ENCODE results near the gene SSBP2. TPM values are rescaled to one million over a fixed set of nuclear protein-coding genes. Genes with fewer than 3 reads are reported as not detected.

SSBP2 gene
- total and polyA plus RNA-seq, 2 donors (not counting 3 experiments of a cell fraction or from before 2014, with no cell fraction given) = 9.6 to 11.5 TPM

DNA sequence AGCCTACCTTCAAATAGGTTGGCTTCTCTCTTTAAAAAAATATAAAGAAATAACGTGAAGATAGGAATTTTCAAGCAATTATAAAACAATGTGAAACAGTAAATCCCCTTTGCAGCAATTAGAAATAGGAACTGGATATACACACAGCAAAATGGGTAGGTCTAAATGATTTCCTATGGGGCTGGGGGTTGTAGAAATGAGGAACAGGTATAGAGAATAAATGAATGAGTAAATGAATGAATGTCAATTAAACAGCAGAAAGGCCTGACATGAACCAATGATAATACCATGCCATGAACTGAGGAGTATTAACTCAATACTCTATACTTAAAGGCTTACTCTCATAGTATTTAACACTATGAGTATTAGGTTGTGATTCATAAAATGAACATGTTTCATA, 21.6 kb downstream of the SSBP2 start:
- Histone ChIP-seq H3K79me2 (ENCODE audit: control insufficient read depth, insufficient read depth, low read length) (no peaks in the 10 kb centered on the region), H3K27me3 (ENCODE audit: control insufficient read depth in 2 of 2, insufficient read depth in 2 of 2, low read length in 2 of 2) (no peaks in the 10 kb centered on the region), H3K27ac (ENCODE audit: insufficient read depth, low read depth, low read length) (no peak overlapping the region), H3K4me3 (replicated peaks in 1 of 3; ENCODE audit: insufficient read depth in 1 of 3, low read depth in 1 of 3, low read length in 3 of 3) (no peak overlapping the region), H4K20me1 (replicated peaks; ENCODE audit: control insufficient read depth, extremely low read depth, insufficient read depth, low read length) (no peaks in the 10 kb centered on the region), H3K36me3 (ENCODE audit: control insufficient read depth in 2 of 2, extremely low read depth in 1 of 2, insufficient read depth in 2 of 2, low read length in 2 of 2) (no peaks in the 10 kb centered on the region), H3K9me3 (replicated peaks; ENCODE audit: control insufficient read depth, insufficient read depth, low read length) (no peaks in the 10 kb centered on the region), H2AFZ (ENCODE audit: low read depth, low read length) (no peak overlapping the region), H3K9me1 (replicated peaks; ENCODE audit: control insufficient read depth, extremely low read depth, insufficient read depth, low read length) (no peaks in the 10 kb centered on the region), H3K4me1 (ENCODE audit: control insufficient read depth, extremely low read depth, insufficient read depth, low read length) (no peaks in the 10 kb centered on the region), H3K4me2 (ENCODE audit: insufficient read depth, low read length) (no peak overlapping the region), H3K9ac (replicated peaks; ENCODE audit: extremely low read depth, insufficient read depth, low read length) (no peak overlapping the region)
- TF ChIP-seq JUN (IDR thresholded peaks at IDR 0.05; ENCODE audit: borderline replicate concordance, insufficient read depth, insufficient read length, low read depth) (no peak), FOS (IDR thresholded peaks at IDR 0.05; ENCODE audit: borderline replicate concordance, insufficient read depth, low read length) (no peak), POLR2A (IDR thresholded peaks at IDR 0.05; ENCODE audit: low read depth, low read length) (no peak), GATA2 (IDR thresholded peaks at IDR 0.05; ENCODE audit: insufficient read depth, insufficient read length, low read depth, low read length) (no peak), POLR2AphosphoS5 (IDR thresholded peaks at IDR 0.05; ENCODE audit: insufficient read depth, low read depth, low read length) (no peak), MYC (IDR thresholded peaks at IDR 0.05; ENCODE audit: low read depth, low read length) (no peak), EZH2 (IDR thresholded peaks at IDR 0.05; ENCODE audit: borderline replicate concordance, low read depth, low read length, severe bottlenecking) (no peak)
- TF ChIP-seq, protein P1, sequence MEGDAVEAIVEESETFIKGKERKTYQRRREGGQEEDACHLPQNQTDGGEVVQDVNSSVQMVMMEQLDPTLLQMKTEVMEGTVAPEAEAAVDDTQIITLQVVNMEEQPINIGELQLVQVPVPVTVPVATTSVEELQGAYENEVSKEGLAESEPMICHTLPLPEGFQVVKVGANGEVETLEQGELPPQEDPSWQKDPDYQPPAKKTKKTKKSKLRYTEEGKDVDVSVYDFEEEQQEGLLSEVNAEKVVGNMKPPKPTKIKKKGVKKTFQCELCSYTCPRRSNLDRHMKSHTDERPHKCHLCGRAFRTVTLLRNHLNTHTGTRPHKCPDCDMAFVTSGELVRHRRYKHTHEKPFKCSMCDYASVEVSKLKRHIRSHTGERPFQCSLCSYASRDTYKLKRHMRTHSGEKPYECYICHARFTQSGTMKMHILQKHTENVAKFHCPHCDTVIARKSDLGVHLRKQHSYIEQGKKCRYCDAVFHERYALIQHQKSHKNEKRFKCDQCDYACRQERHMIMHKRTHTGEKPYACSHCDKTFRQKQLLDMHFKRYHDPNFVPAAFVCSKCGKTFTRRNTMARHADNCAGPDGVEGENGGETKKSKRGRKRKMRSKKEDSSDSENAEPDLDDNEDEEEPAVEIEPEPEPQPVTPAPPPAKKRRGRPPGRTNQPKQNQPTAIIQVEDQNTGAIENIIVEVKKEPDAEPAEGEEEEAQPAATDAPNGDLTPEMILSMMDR (IDR thresholded peaks at IDR 0.05; ENCODE audit: extremely low read depth in 1 of 2, insufficient read depth in 1 of 2, low read depth in 1 of 2, low read length in 2 of 2) = no peak
- TF ChIP-seq, protein P2, sequence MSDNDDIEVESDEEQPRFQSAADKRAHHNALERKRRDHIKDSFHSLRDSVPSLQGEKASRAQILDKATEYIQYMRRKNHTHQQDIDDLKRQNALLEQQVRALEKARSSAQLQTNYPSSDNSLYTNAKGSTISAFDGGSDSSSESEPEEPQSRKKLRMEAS (IDR thresholded peaks at IDR 0.05; ENCODE audit: insufficient read depth, insufficient read length) = no peak
- no TSS peak for BruUV-seq (replicated peaks)
- dilution Hi-C loops (cut with MboI; ENCODE audit: extremely low pct_ligation_motif_present, low sequenced_read_pairs) (no loop called here), intact Hi-C loops (cut with micrococcal nuclease) (no loop called here)
- DNase-seq (ENCODE audit: low read depth, low spot score) = no peak
- ChIA-PET POLR2A (no interaction called here), CTCF (no interaction called here)
- no peak for FAIRE-seq
